B cell (primary cell): ENCODE measurements around the gene TNFAIP1. TPM values are rescaled to one million over a fixed set of nuclear protein-coding genes. Genes with fewer than 3 reads are reported as not detected.
A peak's percentile ranks its signal among the peaks of the same experiment; 100 is the strongest.

ENCODE experiments used
- ATAC-seq: fragments of 200-7000 bp; cut with Tn5 transposase; one replicate; pipeline ENCODE4 v1.10.0; 2021; ENCODE audit warnings: low read depth, mild to moderate bottlenecking, moderate number of reproducible peaks, moderate library complexity
- CTCF ChIA-PET: fragments of 350-600 bp; sonication (Branson Sonifier 250); formaldehyde crosslinking; loops from one replicate; lab custom pipeline; 2021; ENCODE audit warnings: antibody characterized with exemption, inconsistent platforms; lab: Charles Lee
- POLR2A ChIA-PET: fragments of 350-600 bp; sonication (Branson Sonifier 250); formaldehyde crosslinking; loops from one replicate; lab custom pipeline; 2021; ENCODE audit warnings: antibody characterized with exemption; lab: Charles Lee
- DNase-seq: peaks from one replicate; pipeline ENCODE4 v3.0.0; 2013
- H2AFZ ChIP-seq: 2 replicates; pipeline ENCODE4 v1.6.1; 2012; ENCODE audit warnings: mild to moderate bottlenecking, low read depth, low read length; ENCODE audit not compliant: insufficient read depth, poor library complexity, severe bottlenecking
- H3K27ac ChIP-seq, 2 donors: 1 replicate in 1 of 2; 2 replicates in 1 of 2; pipeline ENCODE4 v1.5.1; 2012 to 2013; ENCODE audit warnings: low read length in 2 of 2, mild to moderate bottlenecking in 2 of 2, moderate library complexity in 1 of 2
- H3K27me3 ChIP-seq, 4 experiments: fragments of 200-600 bp in 1 of 4; sonication (generic) in 1 of 4; replicated peaks in 1 of 4; 1 replicate in 2 of 4; 2 replicates in 2 of 4; pipeline versions ENCODE4 v1.6.1 to v1.7.0; 2013 to 2016; ENCODE audit warnings: low read length in 3 of 4, mild to moderate bottlenecking in 2 of 4, mixed read lengths in 1 of 4, moderate library complexity in 1 of 4; ENCODE audit not compliant: insufficient read depth in 4 of 4, control insufficient read depth in 3 of 4; ENCODE audit errors: control extremely low read depth in 1 of 4
- H3K36me3 ChIP-seq, 2 experiments: replicated peaks in 1 of 2; 1 replicate in 1 of 2; 2 replicates in 1 of 2; pipeline versions ENCODE4 v1.6.1 to v1.7.1; 2013; ENCODE audit warnings: low read length in 1 of 2; ENCODE audit not compliant: insufficient read depth in 2 of 2, control insufficient read depth in 1 of 2; ENCODE audit errors: control extremely low read depth in 1 of 2, extremely low read depth in 1 of 2
- H3K4me1 ChIP-seq, 2 donors: fragments of 200-600 bp in 1 of 2; sonication (generic) in 1 of 2; 1 replicate in 1 of 2; 2 replicates in 1 of 2; pipeline versions ENCODE4 v1.5.1 to v1.6.1; 2013 to 2017; ENCODE audit warnings: low read length in 2 of 2; ENCODE audit not compliant: control insufficient read depth in 2 of 2, insufficient read depth in 2 of 2
- H3K4me2 ChIP-seq: replicated peaks from 2 replicates; pipeline ENCODE3; 2012; ENCODE audit warnings: mild to moderate bottlenecking, low read depth, low read length; ENCODE audit not compliant: poor library complexity, severe bottlenecking
- H3K4me3 ChIP-seq, 5 experiments: fragments of 200-600 bp in 1 of 5; sonication (generic) in 1 of 5; 1 replicate in 3 of 5; 2 replicates in 2 of 5; pipeline versions ENCODE4 v1.5.1 to v1.7.0; 2011 to 2016; ENCODE audit warnings: low read length in 4 of 5, mild to moderate bottlenecking in 4 of 5, low read depth in 2 of 5, control low read depth in 1 of 5, moderate library complexity in 1 of 5; ENCODE audit not compliant: insufficient read depth in 1 of 5; ENCODE audit errors: control extremely low read depth in 1 of 5, extremely low read depth in 1 of 5
- H3K79me2 ChIP-seq: fragments of 200-600 bp; sonication (generic); one replicate; pipeline ENCODE4 v1.6.0; 2016; ENCODE audit warnings: low read length; ENCODE audit not compliant: control insufficient read depth, insufficient read depth
- H3K9ac ChIP-seq: fragments of 200-600 bp; sonication (generic); 2 replicates; pipeline ENCODE4 v1.6.1; 2017; ENCODE audit warnings: mild to moderate bottlenecking, low read length, moderate library complexity
- H3K9me3 ChIP-seq, 3 donors: one replicate each; pipeline versions ENCODE4 v1.6.1 to v1.7.1; 2013; ENCODE audit warnings: low read length in 2 of 3; ENCODE audit not compliant: control insufficient read depth in 2 of 3, insufficient read depth in 1 of 3; ENCODE audit errors: control extremely low read depth in 1 of 3
- H4K20me1 ChIP-seq: 2 replicates; pipeline ENCODE4 v1.6.0; 2012; ENCODE audit warnings: mild to moderate bottlenecking, low read length; ENCODE audit not compliant: insufficient read depth, control insufficient read depth, poor library complexity, severe bottlenecking
- H3K27ac Mint-ChIP-seq: one replicate; pipeline ENCODE4 v1.8.0; 2021; ENCODE audit warnings: mixed read lengths
- H3K27me3 Mint-ChIP-seq: one replicate; pipeline ENCODE4 v1.8.0; 2021; ENCODE audit warnings: mixed read lengths
- H3K4me1 Mint-ChIP-seq: one replicate; pipeline ENCODE4 v1.8.0; 2021; ENCODE audit warnings: mixed read lengths
- H3K4me3 Mint-ChIP-seq: one replicate; pipeline ENCODE4 v1.8.0; 2021; ENCODE audit warnings: mixed read lengths
- H3K9me3 Mint-ChIP-seq: one replicate; pipeline ENCODE4 v1.8.0; 2022; ENCODE audit warnings: mixed read lengths; ENCODE audit not compliant: insufficient read depth
- CTCF ChIP-seq: fragments of 200-600 bp; IDR thresholded peaks from one replicate; pipeline ENCODE4 v1.8.0; 2022; ENCODE audit warnings: antibody characterized with exemption, mild to moderate bottlenecking
- EZH2 ChIP-seq: IDR thresholded peaks from 2 replicates; pipeline ENCODE4 v1.6.1; 2012; ENCODE audit warnings: borderline replicate concordance, low read depth, mild to moderate bottlenecking, moderate library complexity, low read length; ENCODE audit not compliant: insufficient read depth, poor library complexity, severe bottlenecking
- WGBS: methylation state at CpG from one replicate; pipeline ENCODE4 v1.1.5; 2013; ENCODE audit warnings: missing lambda C conversion rate; ENCODE audit not compliant: insufficient coverage; 5-methylcytosine and 5-hydroxymethylcytosine counted together
- intact Hi-C: fragments of 100-400 bp; cut with micrococcal nuclease; formaldehyde crosslinking; loops from one replicate; pipeline ENCODE4 v1.10.0; 2022
- polyA plus RNA-seq: library from polyadenylated mRNA; depleted of rRNA; stranded (reverse); fragments of >200 nt; gene quantifications from 2 replicates; pipeline ENCODE4 v1.2.3, GENCODE V29; 2012
- total RNA-seq, 2 donors: library from RNA; stranded (reverse); fragments of 120-200 nt in 1 of 2; gene quantifications; 1 replicate in 1 of 2; 2 replicates in 1 of 2; pipeline versions ENCODE4 v1.2.3 to v1.2.4, GENCODE V29; 2013 to 2022

TNFAIP1 gene
- total and polyA plus RNA-seq, 2 donors (not counting 1 experiment from before 2014, with no cell fraction given), result 10.7 to 20.4 TPM

DNA sequence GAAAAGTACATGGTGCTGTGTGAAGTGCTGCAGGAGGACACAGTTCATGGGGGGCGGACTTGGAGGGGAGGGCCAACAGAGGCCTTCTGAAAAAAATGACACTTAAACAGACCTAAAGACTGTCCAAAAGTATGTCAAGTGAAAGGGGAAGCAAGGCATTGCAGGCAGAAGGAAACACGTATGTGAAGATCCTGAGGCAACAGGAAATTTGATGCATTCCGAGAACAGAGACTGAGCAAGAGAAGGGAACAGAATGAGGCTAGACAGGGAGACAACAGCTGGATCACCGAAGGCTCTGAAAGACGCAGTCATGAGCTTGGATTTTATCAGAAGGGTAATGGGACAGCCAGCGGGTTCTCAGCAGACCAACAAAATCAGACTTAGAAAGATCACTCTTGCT, 1.4 kb upstream of the TNFAIP1 start:
- ATAC-seq, result no peak
- peak overlapping the region; percentile 91 for H3K27ac Mint-ChIP-seq
- peak overlapping the region; percentile 87 for H3K9ac ChIP-seq
- peaks cover 24% of the 10 kb centered on the region for H4K20me1 ChIP-seq
- ChIA-PET CTCF (interaction anchor here (1.7 kb wide), 1 partner anchor 23 kb away, joined by 12 read pairs; the partner anchor contains the start of gene POLDIP2), POLR2A (no interaction called here)
- H3K27me3 ChIP-seq, result no peaks in the 10 kb centered on the region
- H2AFZ ChIP-seq, result no peak overlapping the region
- no peak overlapping the region for H3K4me3 ChIP-seq
- intact Hi-C loops, result no loop called here
- H3K4me3 Mint-ChIP-seq, result peak overlapping the region; percentile 93
- peak overlapping the region in 1 of 2 donors; percentile 95 for H3K27ac ChIP-seq
- no peak for DNase-seq
- H3K27me3 Mint-ChIP-seq, result no peaks in the 10 kb centered on the region
- peaks cover 19 to 24% of the 10 kb centered on the region in 2 donors for H3K4me1 ChIP-seq
- no peaks in the 10 kb centered on the region for H3K9me3 Mint-ChIP-seq
- TF ChIP-seq EZH2, result no peak
- TF ChIP-seq CTCF, result no peak
- peaks cover 33% of the 10 kb centered on the region for H3K4me1 Mint-ChIP-seq
- peak overlapping the region; percentile 82 for H3K4me2 ChIP-seq
- peaks cover 0 to 24% of the 10 kb centered on the region in 2 experiments for H3K36me3 ChIP-seq
- peaks cover 71% of the 10 kb centered on the region for H3K79me2 ChIP-seq
- H3K9me3 ChIP-seq, result no peaks in the 10 kb centered on the region
- WGBS, result 52% methylated on average over 3 of the region's 6 CpGs

GRCh38 chr17:28334666-28335200, 828 bp upstream of the TNFAIP1 start:
- no peak for ATAC-seq
- peak overlapping the region; percentile 93 for H3K4me3 Mint-ChIP-seq
- Histone ChIP-seq H3K9ac (peak overlapping the region; percentile 87), H3K4me1 (peaks cover 19 to 24% of the 10 kb centered on the region in 2 donors), H3K27ac (peak overlapping the region; percentile 82 to 95), H3K4me2 (peak overlapping the region; percentile 82), H2AFZ (peak overlapping the region; percentile 90), H3K79me2 (peaks cover 76% of the 10 kb centered on the region), H3K9me3 (no peaks in the 10 kb centered on the region), H3K4me3 (peak overlapping the region; percentile 72 to 89 (median 82)), H3K27me3 (no peaks in the 10 kb centered on the region), H4K20me1 (peaks cover 24% of the 10 kb centered on the region), H3K36me3 (peaks cover 0 to 22% of the 10 kb centered on the region in 2 experiments)
- intact Hi-C loops, result loop anchor here (1.0 to 5.0 kb wide), 5 partner anchors 15 to 982 kb away; partner anchors contain the start of genes PIGS, POLDIP2, SARM1 and TMEM97
- TF ChIP-seq EZH2, result no peak
- TF ChIP-seq CTCF, result no peak
- peak overlapping the region; percentile 91 for H3K27ac Mint-ChIP-seq
- no peaks in the 10 kb centered on the region for H3K9me3 Mint-ChIP-seq
- CTCF ChIA-PET, result interaction anchor here (1.0 to 2.1 kb wide), 8 partner anchors 16 to 618 kb away, joined by 3 to 14 read pairs (median 6); partner anchors contain the start of genes POLDIP2, SARM1 and TMEM97
- 15% methylated on average over 18 of the region's 18 CpGs for WGBS
- H3K4me1 Mint-ChIP-seq, result peaks cover 35% of the 10 kb centered on the region
- H3K27me3 Mint-ChIP-seq, result no peaks in the 10 kb centered on the region
- POLR2A ChIA-PET, result interaction anchor here (0.6 to 2.1 kb wide), 5 partner anchors 16 to 529 kb away, joined by 3 to 25 read pairs (median 5); partner anchors contain the start of genes POLDIP2 and TMEM97
- no peak for DNase-seq
